Thyroid gland (tissue), 4 donors: ENCODE data around the gene HCN2.

Source experiments
- POLR2A ChIP-seq, 2 donors: fragments of 450-650 bp; IDR thresholded peaks; one replicate each; pipeline ENCODE4 v1.6.1; 2017; ENCODE audit warnings: antibody characterized with exemption in 2 of 2, mild to moderate bottlenecking in 2 of 2, moderate library complexity in 1 of 2
- TF ChIP-seq, protein P1 (sequence below), 6 experiments: fragments of 200-600 bp in 3 of 6; fragments of 450-650 bp in 3 of 6; sonication (generic) in 3 of 6; IDR thresholded peaks; one replicate each; pipeline ENCODE4 v1.5.1; 2016 to 2019; ENCODE audit warnings: antibody characterized with exemption in 6 of 6, mild to moderate bottlenecking in 2 of 6, inconsistent platforms in 1 of 6, moderate library complexity in 1 of 6

DNA sequence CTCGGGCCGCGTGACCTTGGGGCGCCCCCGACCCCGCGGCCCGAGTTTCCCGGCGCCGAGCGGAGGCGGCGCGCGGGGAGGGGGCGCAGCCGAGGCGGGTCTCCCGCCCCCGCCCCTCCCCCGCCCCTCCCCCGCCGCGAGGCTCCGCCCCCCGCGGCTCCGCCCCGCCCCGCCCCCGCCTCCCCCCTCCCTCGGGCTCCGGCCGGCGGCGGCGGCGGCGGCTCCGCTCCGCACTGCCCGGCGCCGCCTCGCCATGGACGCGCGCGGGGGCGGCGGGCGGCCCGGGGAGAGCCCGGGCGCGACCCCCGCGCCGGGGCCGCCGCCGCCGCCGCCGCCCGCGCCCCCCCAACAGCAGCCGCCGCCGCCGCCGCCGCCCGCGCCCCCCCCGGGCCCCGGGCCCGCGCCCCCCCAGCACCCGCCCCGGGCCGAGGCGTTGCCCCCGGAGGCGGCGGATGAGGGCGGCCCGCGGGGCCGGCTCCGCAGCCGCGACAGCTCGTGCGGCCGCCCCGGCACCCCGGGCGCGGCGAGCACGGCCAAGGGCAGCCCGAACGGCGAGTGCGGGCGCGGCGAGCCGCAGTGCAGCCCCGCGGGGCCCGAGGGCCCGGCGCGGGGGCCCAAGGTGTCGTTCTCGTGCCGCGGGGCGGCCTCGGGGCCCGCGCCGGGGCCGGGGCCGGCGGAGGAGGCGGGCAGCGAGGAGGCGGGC is at the start of gene HCN2:
- TF ChIP-seq, protein P1, sequence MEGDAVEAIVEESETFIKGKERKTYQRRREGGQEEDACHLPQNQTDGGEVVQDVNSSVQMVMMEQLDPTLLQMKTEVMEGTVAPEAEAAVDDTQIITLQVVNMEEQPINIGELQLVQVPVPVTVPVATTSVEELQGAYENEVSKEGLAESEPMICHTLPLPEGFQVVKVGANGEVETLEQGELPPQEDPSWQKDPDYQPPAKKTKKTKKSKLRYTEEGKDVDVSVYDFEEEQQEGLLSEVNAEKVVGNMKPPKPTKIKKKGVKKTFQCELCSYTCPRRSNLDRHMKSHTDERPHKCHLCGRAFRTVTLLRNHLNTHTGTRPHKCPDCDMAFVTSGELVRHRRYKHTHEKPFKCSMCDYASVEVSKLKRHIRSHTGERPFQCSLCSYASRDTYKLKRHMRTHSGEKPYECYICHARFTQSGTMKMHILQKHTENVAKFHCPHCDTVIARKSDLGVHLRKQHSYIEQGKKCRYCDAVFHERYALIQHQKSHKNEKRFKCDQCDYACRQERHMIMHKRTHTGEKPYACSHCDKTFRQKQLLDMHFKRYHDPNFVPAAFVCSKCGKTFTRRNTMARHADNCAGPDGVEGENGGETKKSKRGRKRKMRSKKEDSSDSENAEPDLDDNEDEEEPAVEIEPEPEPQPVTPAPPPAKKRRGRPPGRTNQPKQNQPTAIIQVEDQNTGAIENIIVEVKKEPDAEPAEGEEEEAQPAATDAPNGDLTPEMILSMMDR (IDR thresholded peaks at IDR 0.05): no peak
- TF ChIP-seq POLR2A (IDR thresholded peaks at IDR 0.05): no peak
